HFFc6 (cell line): ENCODE measurements around the gene MCTP1. TPM values are rescaled to one million over a fixed set of nuclear protein-coding genes. Genes with fewer than 3 reads are reported as not detected.

Source experiments
- DNase-seq: peaks from one replicate; pipeline ENCODE4 v3.0.0-alpha.2; 2018
- H3K27ac Mint-ChIP-seq: 2 replicates; pipeline ENCODE4 v1.8.0; 2020; ENCODE audit warnings: mild to moderate bottlenecking, mixed read lengths
- H3K27me3 Mint-ChIP-seq: 2 replicates; pipeline ENCODE4 v1.8.0; 2021; ENCODE audit warnings: mild to moderate bottlenecking, moderate library complexity, mixed read lengths; ENCODE audit not compliant: insufficient read depth
- H3K36me3 Mint-ChIP-seq: 2 replicates; pipeline ENCODE4 v1.8.0; 2021; ENCODE audit warnings: low read depth, mixed read lengths
- H3K4me1 Mint-ChIP-seq: 2 replicates; pipeline ENCODE4 v1.8.0; 2020; ENCODE audit warnings: low read depth, mixed read lengths
- H3K4me3 Mint-ChIP-seq: 2 replicates; pipeline ENCODE4 v1.8.0; 2020; ENCODE audit warnings: mild to moderate bottlenecking, moderate library complexity, mixed read lengths
- H3K9me3 Mint-ChIP-seq: 2 replicates; pipeline ENCODE4 v1.8.0; 2020; ENCODE audit warnings: mild to moderate bottlenecking, mixed read lengths
- CTCF ChIP-seq: fragments of 200-600 bp; sonication (generic); IDR thresholded peaks from 2 replicates; pipeline ENCODE4 v1.5.0; 2021; ENCODE audit warnings: antibody characterized with exemption, mild to moderate bottlenecking
- total RNA-seq, 6 experiments: library from RNA; stranded (reverse); fragmentation: NEBNext Ultra II Directional; extraction: Animal tissue kit (Norgen Biotek cat#: 25700); gene quantifications; 2 replicates in 1 of 6; 3 replicates in 5 of 6; pipeline ENCODE4 v1.2.3, GENCODE V29; 2021

The MCTP1 gene
- total RNA-seq, 6 experiments from 2014 or later = 1.0 to 5.2 (median 3.9) TPM

GRCh38 chr5:95272316-95272929, 12.5 kb downstream of the MCTP1 start:
- Mint-ChIP-seq H3K36me3 (no peaks in the 10 kb centered on the region), H3K9me3 (no peaks in the 10 kb centered on the region), H3K27ac (no peak overlapping the region), H3K4me3 (no peak overlapping the region), H3K27me3 (peaks cover 18% of the 10 kb centered on the region), H3K4me1 (no peaks in the 10 kb centered on the region)
- DNase-seq = no peak
- TF ChIP-seq CTCF = no peak

DNA sequence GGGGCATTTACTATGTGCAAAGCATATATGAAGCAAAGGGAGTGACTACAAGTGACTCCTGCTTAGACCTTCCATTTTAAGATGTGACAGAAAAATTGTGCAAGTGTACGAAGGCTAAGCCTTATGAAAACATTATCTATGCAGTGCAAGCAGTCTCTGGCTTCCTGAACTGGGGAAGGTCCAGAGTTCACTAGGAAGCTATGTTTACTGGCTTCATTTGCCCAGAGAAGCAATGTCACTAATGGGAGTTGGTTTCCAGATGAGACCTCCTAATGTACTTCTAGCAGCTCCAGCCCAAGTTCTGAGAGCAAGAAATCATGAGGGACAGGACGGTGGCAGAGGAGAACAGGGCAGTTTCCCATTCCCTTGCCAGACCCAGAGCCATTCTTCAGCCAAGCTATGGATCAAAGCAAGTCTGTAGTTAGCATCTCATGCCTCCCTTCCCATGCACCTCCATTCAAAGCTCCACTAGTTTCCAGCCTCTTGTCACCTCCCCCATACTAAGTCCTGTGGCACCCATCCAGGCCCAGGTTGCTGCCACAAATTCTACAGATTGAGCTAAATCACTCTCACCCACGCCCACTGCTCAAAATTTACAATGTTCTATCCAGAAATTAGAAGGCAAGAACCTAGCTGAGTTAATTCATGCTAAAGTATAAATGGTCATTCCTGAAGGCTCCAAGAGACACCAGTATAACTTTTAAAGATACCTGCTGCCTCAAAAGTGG, 21.8 kb downstream of the MCTP1 start:
- Mint-ChIP-seq H3K27ac (no peak overlapping the region), H3K36me3 (no peaks in the 10 kb centered on the region), H3K4me1 (no peaks in the 10 kb centered on the region), H3K9me3 (no peaks in the 10 kb centered on the region), H3K27me3 (peaks cover 11% of the 10 kb centered on the region), H3K4me3 (no peak overlapping the region)
- no peak for TF ChIP-seq CTCF
- DNase-seq = no peak

GRCh38 chr5:95261437-95262175, 23.3 kb downstream of the MCTP1 start:
- H3K4me1 Mint-ChIP-seq = no peaks in the 10 kb centered on the region
- TF ChIP-seq CTCF = peak; percentile 80
- no peaks in the 10 kb centered on the region for H3K9me3 Mint-ChIP-seq
- H3K36me3 Mint-ChIP-seq = no peaks in the 10 kb centered on the region
- H3K4me3 Mint-ChIP-seq = no peak overlapping the region
- peaks cover 9% of the 10 kb centered on the region for H3K27me3 Mint-ChIP-seq
- DNase-seq = peak; percentile 29
- H3K27ac Mint-ChIP-seq = no peak overlapping the region

GRCh38 chr5:95256991-95257390, 27.9 kb downstream of the MCTP1 start:
- no peaks in the 10 kb centered on the region for H3K9me3 Mint-ChIP-seq
- H3K36me3 Mint-ChIP-seq = no peaks in the 10 kb centered on the region
- no peak for DNase-seq

GRCh38 chr5:95256446-95256845, 28.4 kb downstream of the MCTP1 start:
- Mint-ChIP-seq H3K36me3 (no peaks in the 10 kb centered on the region), H3K4me3 (no peak overlapping the region), H3K27me3 (peaks cover 6% of the 10 kb centered on the region; the same call in 1 of the 2 replicates), H3K4me1 (no peaks in the 10 kb centered on the region), H3K9me3 (no peaks in the 10 kb centered on the region), H3K27ac (no peak overlapping the region)
- no peak for TF ChIP-seq CTCF
- DNase-seq = no peak

More at GRCh38 chr5:95256991-95257390, 27.9 kb downstream of the MCTP1 start:
- Mint-ChIP-seq H3K4me3 (no peak overlapping the region), H3K27ac (no peak overlapping the region), H3K27me3 (peaks cover 6% of the 10 kb centered on the region; the same call in 1 of the 2 replicates), H3K4me1 (no peaks in the 10 kb centered on the region)
- no peak for TF ChIP-seq CTCF
